ENCODE data around the gene LRPAP1. TPM values are rescaled to one million over a fixed set of nuclear protein-coding genes. Genes with fewer than 3 reads are reported as not detected.
A peak's percentile ranks its signal among the peaks of the same experiment; 100 is the strongest.

Gene LRPAP1
- total and polyA plus RNA-seq, 2 donors (not counting 3 experiments of a cell fraction or from before 2014, with no cell fraction given) = 90.1 to 170 TPM

DNA sequence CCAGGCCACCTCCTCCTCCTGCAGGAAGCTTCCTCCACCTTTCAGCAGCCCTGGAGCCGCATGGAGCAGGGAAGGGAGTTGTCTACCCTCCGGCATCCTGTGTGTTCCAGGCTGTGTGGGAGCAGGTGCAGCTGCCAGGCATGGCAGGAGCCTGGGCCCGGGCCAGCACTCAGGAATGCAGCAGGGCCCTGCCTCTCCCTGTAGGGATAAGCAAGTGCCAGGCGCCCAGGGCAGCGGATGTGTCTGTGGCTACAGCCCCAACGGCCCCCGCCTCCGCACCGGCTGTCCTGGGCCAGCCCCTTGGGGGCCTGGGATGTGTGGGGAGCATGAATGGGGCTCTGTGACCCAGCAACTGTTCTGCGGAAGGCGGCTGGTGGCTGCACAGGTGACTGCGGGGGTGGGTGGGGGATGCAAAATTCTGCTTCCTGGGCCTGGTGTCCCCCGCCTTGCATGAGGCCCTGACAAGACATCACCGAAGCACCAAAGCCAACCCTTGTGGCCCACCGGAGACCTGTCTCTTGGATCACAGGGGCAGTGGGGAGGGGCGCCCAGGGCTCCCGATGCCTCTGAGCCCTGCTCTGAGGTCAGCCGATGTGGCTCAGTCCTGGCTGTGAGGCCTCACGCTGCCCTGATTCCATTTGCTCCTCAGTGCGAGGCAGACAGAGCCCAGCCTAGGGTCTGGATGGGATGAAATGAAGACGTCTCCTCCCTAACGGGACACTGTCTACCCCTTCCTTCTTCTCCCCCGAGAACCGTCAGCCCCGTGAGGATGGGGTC is 70.5 kb downstream of the LRPAP1 start:
- Histone ChIP-seq H3K9me3 (replicated peaks; ENCODE audit: control insufficient read depth, insufficient read depth, low read length) (no peaks in the 10 kb centered on the region), H4K20me1 (replicated peaks; ENCODE audit: control insufficient read depth, extremely low read depth, insufficient read depth, low read length) (no peaks in the 10 kb centered on the region), H3K36me3 (ENCODE audit: control insufficient read depth in 2 of 2, extremely low read depth in 1 of 2, insufficient read depth in 2 of 2, low read length in 2 of 2) (no peaks in the 10 kb centered on the region), H3K27ac (ENCODE audit: insufficient read depth, low read depth, low read length) (no peak overlapping the region), H2AFZ (ENCODE audit: low read depth, low read length) (no peak overlapping the region), H3K9ac (replicated peaks; ENCODE audit: extremely low read depth, insufficient read depth, low read length) (no peak overlapping the region), H3K27me3 (ENCODE audit: control insufficient read depth in 2 of 2, insufficient read depth in 2 of 2, low read length in 2 of 2) (peaks cover 7 to 9% of the 10 kb centered on the region in 2 experiments), H3K79me2 (ENCODE audit: control insufficient read depth, insufficient read depth, low read length) (no peaks in the 10 kb centered on the region), H3K4me2 (ENCODE audit: insufficient read depth, low read length) (no peak overlapping the region), H3K9me1 (replicated peaks; ENCODE audit: control insufficient read depth, extremely low read depth, insufficient read depth, low read length) (no peaks in the 10 kb centered on the region), H3K4me3 (replicated peaks in 1 of 3; ENCODE audit: insufficient read depth in 1 of 3, low read depth in 1 of 3, low read length in 3 of 3) (no peak overlapping the region), H3K4me1 (ENCODE audit: control insufficient read depth, extremely low read depth, insufficient read depth, low read length) (no peaks in the 10 kb centered on the region)
- DNase-seq (ENCODE audit: low read depth, low spot score) = peak; percentile 12
- dilution Hi-C loops (cut with MboI; ENCODE audit: extremely low pct_ligation_motif_present, low sequenced_read_pairs) = no loop called here
- POLR2A ChIA-PET = no interaction called here
- TF ChIP-seq EZH2 (IDR thresholded peaks at IDR 0.05; ENCODE audit: borderline replicate concordance, low read depth, low read length, severe bottlenecking) (no peak), POLR2A (IDR thresholded peaks at IDR 0.05; ENCODE audit: low read depth, low read length) (no peak), MYC (IDR thresholded peaks at IDR 0.05; ENCODE audit: low read depth, low read length) (no peak), JUN (IDR thresholded peaks at IDR 0.05; ENCODE audit: borderline replicate concordance, insufficient read depth, insufficient read length, low read depth) (no peak), FOS (IDR thresholded peaks at IDR 0.05; ENCODE audit: borderline replicate concordance, insufficient read depth, low read length) (no peak), GATA2 (IDR thresholded peaks at IDR 0.05; ENCODE audit: insufficient read depth, insufficient read length, low read depth, low read length) (no peak), POLR2AphosphoS5 (IDR thresholded peaks at IDR 0.05; ENCODE audit: insufficient read depth, low read depth, low read length) (no peak), CTCF (IDR thresholded peaks at IDR 0.05; ENCODE audit: extremely low read depth in 1 of 2, insufficient read depth in 1 of 2, low read depth in 1 of 2, low read length in 2 of 2) (no peak)
- TF ChIP-seq, protein P1, sequence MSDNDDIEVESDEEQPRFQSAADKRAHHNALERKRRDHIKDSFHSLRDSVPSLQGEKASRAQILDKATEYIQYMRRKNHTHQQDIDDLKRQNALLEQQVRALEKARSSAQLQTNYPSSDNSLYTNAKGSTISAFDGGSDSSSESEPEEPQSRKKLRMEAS (IDR thresholded peaks at IDR 0.05; ENCODE audit: insufficient read depth, insufficient read length) = no peak
- CTCF ChIA-PET = interaction anchor here (1.2 to 1.9 kb wide), 3 partner anchors 8 to 19 kb away, joined by 4 to 8 read pairs (median 4); no protein-coding TSS in a partner anchor
- BruUV-seq (replicated peaks) = no TSS peak
- FAIRE-seq = no peak
- intact Hi-C loops (cut with micrococcal nuclease) = no loop called here
